ENCODE results near the gene PEF1.

- no peak for TF ChIP-seq POLR2A (IDR thresholded peaks at IDR 0.05; ENCODE audit: low read depth, low read length)
- TF ChIP-seq POLR2AphosphoS5 (IDR thresholded peaks at IDR 0.05; ENCODE audit: low read depth, low read length): no peak
- no peak for TF ChIP-seq TAF1 (IDR thresholded peaks at IDR 0.05; ENCODE audit: borderline replicate concordance, low read depth, low read length)
These were observed 19.8 kb downstream of the PEF1 start for GRCh38 chr1:31624731-31625514.

All from GM12892 (cell line).